Left ventricle myocardium inferior (tissue), 1 donor: ENCODE measurements around the gene PRXL2A. TPM values are rescaled to one million over a fixed set of nuclear protein-coding genes. Genes with fewer than 3 reads are reported as not detected.
"Not testable (repeated sequence)": the region's sequence is repeated elsewhere in the genome, so short reads cannot be mapped to it uniquely, and the experiment has no call there.

ENCODE experiments used
- DNase-seq: peaks from one replicate; pipeline ENCODE4 v3.0.0-alpha.2; 2020
- H3K27ac ChIP-seq: fragments of 200-600 bp; replicated peaks from 2 replicates; pipeline ENCODE4 v1.8.0; 2021
- H3K27me3 ChIP-seq: fragments of 200-600 bp; 2 replicates; pipeline ENCODE4 v1.8.0; 2021; ENCODE audit warnings: low read depth
- H3K36me3 ChIP-seq: fragments of 200-600 bp; 2 replicates; pipeline ENCODE4 v1.8.0; 2021
- H3K4me1 ChIP-seq: fragments of 200-600 bp; 2 replicates; pipeline ENCODE4 v1.8.0; 2021
- H3K4me3 ChIP-seq: fragments of 200-600 bp; 2 replicates; pipeline ENCODE4 v1.8.0; 2021; ENCODE audit warnings: mild to moderate bottlenecking, moderate library complexity
- H3K9me3 ChIP-seq: fragments of 200-600 bp; replicated peaks from 2 replicates; pipeline ENCODE4 v1.8.0; 2021
- CTCF ChIP-seq: fragments of 200-600 bp; IDR thresholded peaks from 2 replicates; pipeline ENCODE4 v1.8.0; 2021; ENCODE audit warnings: antibody characterized with exemption, mild to moderate bottlenecking, borderline replicate concordance
- intact Hi-C: fragments of 100-400 bp; cut with micrococcal nuclease; formaldehyde crosslinking; loops from one replicate; pipeline ENCODE4 v1.11.0; 2022
- total RNA-seq: library from RNA; stranded (reverse); fragmentation: NEBNext Ultra II Directional; extraction: Animal tissue kit (Norgen Biotek cat#: 25700); gene quantifications from one replicate; pipeline ENCODE4 v1.2.1, GENCODE V29; 2021
- donor health status: DM: no; HTN: yes; CAD: no; lungs with severe emphysema.

PRXL2A gene
- total RNA-seq, 1 donor from 2014 or later = 101 TPM

DNA sequence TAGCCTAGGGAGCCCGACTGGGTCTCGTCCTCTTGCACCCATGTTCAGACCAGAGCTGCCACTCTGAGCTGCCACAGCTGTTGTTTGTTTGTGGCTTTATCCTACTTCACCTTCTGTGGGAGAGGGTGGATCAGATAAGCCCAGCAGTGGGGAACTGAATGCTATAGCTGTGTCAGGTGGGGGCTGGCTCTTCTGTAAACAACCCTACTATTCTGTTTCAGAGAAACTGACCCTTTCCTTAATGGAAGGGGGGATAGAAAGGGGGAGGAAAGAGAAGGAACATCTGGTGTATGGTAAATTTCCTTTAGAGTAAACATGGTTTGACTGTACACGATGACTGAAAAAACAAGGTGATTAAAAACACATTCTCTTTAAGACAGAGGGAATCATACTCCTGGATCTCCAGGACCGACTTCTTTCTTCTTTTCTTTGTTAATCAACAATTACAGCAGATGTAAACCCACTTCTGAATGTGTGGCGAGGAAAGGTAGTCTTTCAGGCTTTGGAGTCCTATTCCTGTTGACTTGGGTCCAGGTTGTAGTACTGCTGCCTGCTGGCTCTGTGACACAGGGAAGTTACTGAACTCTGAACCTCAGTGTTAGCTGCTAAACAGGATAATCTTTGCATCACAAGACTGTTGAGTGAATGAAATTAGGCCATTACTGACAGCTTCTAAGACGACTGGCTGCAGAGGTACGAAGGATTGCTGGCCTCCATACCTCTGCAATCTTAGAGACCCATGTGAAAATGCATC is 6.0 kb downstream of the PRXL2A start:
- Histone ChIP-seq H3K36me3 (no peaks in the 10 kb centered on the region), H3K27me3 (no peaks in the 10 kb centered on the region), H3K4me1 (peaks cover 95% of the 10 kb centered on the region), H3K4me3 (peak overlapping the region; percentile 37), H3K27ac (peak overlapping the region; percentile 96), H3K9me3 (no peaks in the 10 kb centered on the region)
- no peak for DNase-seq
- TF ChIP-seq CTCF = no peak
- intact Hi-C loops = no loop called here

DNA sequence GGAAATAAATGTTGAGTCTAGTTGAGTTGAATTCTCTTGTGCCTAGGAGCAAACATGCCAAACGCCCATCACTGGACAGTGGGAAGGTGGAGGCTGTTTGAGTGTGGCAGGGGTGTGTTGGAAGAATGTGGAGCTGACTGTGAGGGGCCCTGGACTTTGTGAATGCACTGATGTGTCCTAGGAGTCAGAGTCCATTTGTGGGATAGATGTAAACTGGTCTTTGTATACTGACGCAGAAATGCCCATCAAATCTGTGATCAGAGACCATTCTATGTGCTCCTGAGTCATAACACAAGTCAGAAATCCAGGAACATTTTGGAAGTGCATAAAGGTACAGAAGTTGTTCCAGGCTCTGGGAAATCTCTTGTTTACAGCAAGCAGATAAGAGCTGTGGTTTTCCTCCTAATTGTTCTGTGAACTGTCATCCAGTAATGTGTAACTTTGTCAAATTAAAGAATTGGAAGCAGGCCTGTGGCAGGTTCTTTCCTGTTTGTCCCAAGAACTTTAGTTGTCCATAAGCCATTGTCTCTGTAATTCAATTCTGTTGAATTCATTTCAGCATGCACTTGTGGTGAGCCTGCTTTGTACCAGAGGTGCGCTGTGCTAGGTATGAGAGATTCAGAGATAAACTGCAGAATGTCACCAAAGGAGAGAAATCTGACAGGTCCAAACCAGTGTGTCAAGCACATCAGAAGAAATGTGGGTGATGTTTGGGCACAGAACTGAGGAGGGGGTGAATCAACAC is 7.6 kb downstream of the PRXL2A start:
- Histone ChIP-seq H3K36me3 (peaks cover 6% of the 10 kb centered on the region), H3K4me3 (peak overlapping the region; percentile 23), H3K9me3 (no peaks in the 10 kb centered on the region), H3K27me3 (no peaks in the 10 kb centered on the region), H3K27ac (peak overlapping the region; percentile 96), H3K4me1 (peaks cover 92% of the 10 kb centered on the region)
- intact Hi-C loops = no loop called here
- TF ChIP-seq CTCF = no peak
- no peak for DNase-seq

GRCh38 chr10:80416479-80417098 is 8.2 kb downstream of the PRXL2A start:
- Histone ChIP-seq H3K27ac (peak overlapping the region; percentile 96), H3K36me3 (peaks cover 13% of the 10 kb centered on the region), H3K9me3 (no peaks in the 10 kb centered on the region), H3K27me3 (no peaks in the 10 kb centered on the region), H3K4me3 (peak overlapping the region; percentile 27), H3K4me1 (peaks cover 88% of the 10 kb centered on the region)
- no peak for TF ChIP-seq CTCF
- peak; percentile 86 for DNase-seq
- intact Hi-C loops = no loop called here

- H3K27me3 ChIP-seq, H3K4me3 ChIP-seq, H3K9me3 ChIP-seq, DNase-seq, intact Hi-C loops: not testable (repeated sequence)
- peak overlapping the region; percentile 96 for H3K27ac ChIP-seq
- peaks cover 85% of the 10 kb centered on the region for H3K4me1 ChIP-seq
- peaks cover 18% of the 10 kb centered on the region for H3K36me3 ChIP-seq
These were observed 8.9 kb downstream of the PRXL2A start for GRCh38 chr10:80417256-80417655.

DNA sequence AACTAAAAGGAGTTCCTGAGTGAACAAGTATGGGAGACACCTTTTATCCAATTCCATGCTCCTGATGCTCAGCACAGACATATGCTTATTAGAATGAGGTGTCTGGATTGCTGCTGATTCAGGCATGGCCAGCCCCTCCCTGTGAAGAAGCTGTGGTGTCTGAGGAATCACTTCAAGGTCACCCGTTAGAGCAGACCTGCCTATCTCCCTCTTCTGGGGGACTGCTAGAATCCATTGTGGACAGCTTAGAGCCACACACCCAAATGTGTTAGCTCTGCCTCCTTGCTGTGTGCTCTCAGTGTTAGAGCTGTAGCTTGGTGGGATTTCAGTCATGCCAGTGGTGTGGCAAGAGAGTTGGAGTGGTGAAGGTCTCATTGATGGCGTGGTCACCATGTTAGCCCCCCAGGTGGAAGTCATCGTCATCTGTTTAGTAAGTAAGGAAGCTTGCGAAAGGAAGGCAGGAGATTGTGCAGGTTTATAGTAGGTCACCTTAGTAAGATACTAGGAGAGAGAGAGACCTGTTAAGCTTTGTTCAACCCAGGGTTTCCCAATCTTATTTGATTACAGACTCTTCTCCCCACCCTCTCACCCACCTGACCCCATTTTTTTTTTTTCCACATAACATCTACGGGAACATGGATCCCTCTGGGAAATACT is 12.8 kb downstream of the PRXL2A start:
- Histone ChIP-seq H3K4me3 (no peak overlapping the region), H3K27ac (no peak overlapping the region), H3K27me3 (no peaks in the 10 kb centered on the region), H3K4me1 (peaks cover 46% of the 10 kb centered on the region), H3K36me3 (peaks cover 56% of the 10 kb centered on the region), H3K9me3 (no peaks in the 10 kb centered on the region)
- DNase-seq = no peak
- no peak for TF ChIP-seq CTCF
- intact Hi-C loops = no loop called here
